Neural cell (in vitro differentiated cells): ENCODE measurements around the gene CRYGN. TPM values are rescaled to one million over a fixed set of nuclear protein-coding genes. Genes with fewer than 3 reads are reported as not detected.

Experiments used
- H2AFZ ChIP-seq: fragments of 200-600, 300-800 bp; sonication (generic), shearing (Covaris generic); 2 replicates; pipeline ENCODE4 v1.6.0; 2014; ENCODE audit warnings: low read depth, mild to moderate bottlenecking, antibody characterized with exemption, low read length, moderate library complexity
- H3F3A ChIP-seq: fragments of 200-600 bp; shearing (Covaris generic); 2 replicates; pipeline ENCODE4 v1.6.1; 2016; ENCODE audit warnings: mild to moderate bottlenecking, moderate library complexity, mixed read lengths, antibody characterized with exemption, low read length; ENCODE audit not compliant: insufficient read depth, poor library complexity, severe bottlenecking
- H3K27ac ChIP-seq: fragments of 200-600, 300-800 bp; sonication (generic), shearing (Covaris generic); 2 replicates; pipeline ENCODE4 v1.5.1; 2014; ENCODE audit warnings: mild to moderate bottlenecking, low read length, moderate library complexity
- H3K27me3 ChIP-seq: fragments of 300-800, 200-600 bp; sonication (generic), shearing (Covaris generic); 2 replicates; pipeline ENCODE4 v1.6.0; 2014; ENCODE audit warnings: mild to moderate bottlenecking, low read depth, low read length, moderate library complexity; ENCODE audit not compliant: insufficient read depth
- H3K36me3 ChIP-seq: fragments of 300-800, 200-600 bp; sonication (generic), shearing (Covaris generic); 2 replicates; pipeline ENCODE4 v1.5.1; 2014; ENCODE audit warnings: mild to moderate bottlenecking, antibody characterized with exemption, low read length, moderate library complexity; ENCODE audit not compliant: insufficient read depth
- H3K4me2 ChIP-seq: fragments of 300-800, 200-600 bp; sonication (generic), shearing (Covaris generic); 2 replicates; pipeline ENCODE4 v1.6.0; 2014; ENCODE audit warnings: mild to moderate bottlenecking, low read length
- H3K4me3 ChIP-seq: fragments of 300-800, 200-600 bp; sonication (generic), shearing (Covaris generic); 2 replicates; pipeline ENCODE4 v1.5.1; 2014; ENCODE audit warnings: mild to moderate bottlenecking, low read length, moderate library complexity
- H3K79me2 ChIP-seq: fragments of 200-600 bp; shearing (Covaris generic); replicated peaks from 2 replicates; pipeline ENCODE4 v1.6.0; 2014; ENCODE audit warnings: mild to moderate bottlenecking, low read length, moderate library complexity; ENCODE audit not compliant: insufficient read depth
- H3K9ac ChIP-seq: fragments of 300-800, 200-600 bp; sonication (generic), shearing (Covaris generic); 2 replicates; pipeline ENCODE4 v1.6.1; 2016; ENCODE audit warnings: mild to moderate bottlenecking, low read length, mixed read lengths
- H3K9me2 ChIP-seq: fragments of 200-600 bp; shearing (Covaris generic); 2 replicates; pipeline ENCODE4 v1.6.1; 2016; ENCODE audit warnings: mild to moderate bottlenecking, low read length, mixed read lengths; ENCODE audit not compliant: insufficient read depth
- H3K9me3 ChIP-seq: fragments of 200-600, 300-800 bp; sonication (generic), shearing (Covaris generic); 2 replicates; pipeline ENCODE4 v1.6.1; 2016; ENCODE audit warnings: mild to moderate bottlenecking, mixed run types, low read length, moderate library complexity, mixed read lengths
- H4K20me1 ChIP-seq: fragments of 200-600 bp; shearing (Covaris generic); 2 replicates; pipeline ENCODE4 v1.6.1; 2016; ENCODE audit warnings: mild to moderate bottlenecking, mixed run types; ENCODE audit not compliant: insufficient read depth
- CTCF ChIP-seq: fragments of 450-650 bp; IDR thresholded peaks from 2 replicates; pipeline ENCODE4 v1.5.1; 2014; ENCODE audit warnings: antibody characterized with exemption, mild to moderate bottlenecking, moderate library complexity; ENCODE audit not compliant: poor library complexity, severe bottlenecking
- EP300 ChIP-seq: fragments of 450-650 bp; conservative IDR thresholded peaks from 2 replicates; pipeline ENCODE4 v1.6.1; 2014; ENCODE audit warnings: antibody characterized with exemption, mild to moderate bottlenecking, moderate library complexity; ENCODE audit not compliant: poor library complexity, severe bottlenecking
- EZH2 ChIP-seq: fragments of 200-600, 300-800 bp; shearing (Covaris generic), sonication (generic); IDR thresholded peaks from 2 replicates; pipeline ENCODE4 v1.6.1; 2014; ENCODE audit warnings: antibody characterized with exemption, low read length, borderline replicate concordance, mild to moderate bottlenecking; ENCODE audit not compliant: insufficient read depth, poor library complexity, severe bottlenecking
- MXI1 ChIP-seq: fragments of 450-650 bp; conservative IDR thresholded peaks from 2 replicates; pipeline ENCODE4 v1.6.1; 2014; ENCODE audit warnings: antibody characterized with exemption, mild to moderate bottlenecking; ENCODE audit not compliant: poor library complexity, severe bottlenecking
- POLR2AphosphoS5 ChIP-seq: IDR thresholded peaks from 2 replicates; pipeline ENCODE4 v1.6.1; 2012
- RAD21 ChIP-seq: fragments of 450-650 bp; conservative IDR thresholded peaks from 2 replicates; pipeline ENCODE4 v1.6.1; 2014; ENCODE audit warnings: antibody characterized with exemption, mild to moderate bottlenecking, moderate library complexity
- REST ChIP-seq: IDR thresholded peaks from 2 replicates; pipeline ENCODE4 v1.6.1; 2012; ENCODE audit warnings: borderline replicate concordance
- SMC3 ChIP-seq: fragments of 450-650 bp; conservative IDR thresholded peaks from 2 replicates; pipeline ENCODE4 v1.6.1; 2014; ENCODE audit warnings: antibody characterized with exemption, mild to moderate bottlenecking, moderate library complexity; ENCODE audit not compliant: poor library complexity
- TAF1 ChIP-seq: IDR thresholded peaks from 2 replicates; pipeline ENCODE4 v1.6.1; 2012; ENCODE audit warnings: low read depth
- polyA plus RNA-seq: library from polyadenylated mRNA; depleted of rRNA; stranded (reverse); fragments of >200 nt; gene quantifications from 2 replicates; pipeline ENCODE4 v1.2.3, GENCODE V29; 2014

The CRYGN gene
- polyA plus RNA-seq, 1 donor from 2014 or later: not detected

GRCh38 chr7:151396328-151396970 lies 43.5 kb downstream of the CRYGN start:
- Histone ChIP-seq H2AFZ (no peak overlapping the region), H3K9me3 (no peaks in the 10 kb centered on the region), H3K27ac (no peak overlapping the region), H3K27me3 (no peaks in the 10 kb centered on the region), H3F3A (no peaks in the 10 kb centered on the region), H3K4me2 (no peak overlapping the region), H3K9ac (no peak overlapping the region), H3K36me3 (peaks cover 5% of the 10 kb centered on the region), H3K4me3 (no peak overlapping the region), H4K20me1 (no peaks in the 10 kb centered on the region), H3K9me2 (no peaks in the 10 kb centered on the region), H3K79me2 (no peaks in the 10 kb centered on the region)
- no peak for TF ChIP-seq RAD21
- no peak for TF ChIP-seq EP300
- no peak for TF ChIP-seq CTCF
- no peak for TF ChIP-seq POLR2AphosphoS5

- Histone ChIP-seq H3K4me2 (no peak overlapping the region), H3K79me2 (no peaks in the 10 kb centered on the region), H3F3A (no peaks in the 10 kb centered on the region), H3K27me3 (no peaks in the 10 kb centered on the region), H3K36me3 (peaks cover 5% of the 10 kb centered on the region), H3K27ac (no peak overlapping the region), H3K4me3 (no peak overlapping the region), H4K20me1 (no peaks in the 10 kb centered on the region), H3K9ac (no peak overlapping the region), H3K9me3 (no peaks in the 10 kb centered on the region), H2AFZ (no peak overlapping the region), H3K9me2 (no peaks in the 10 kb centered on the region)
- TF ChIP-seq MXI1 (no peak), EP300 (no peak), CTCF (no peak), TAF1 (no peak), EZH2 (no peak), POLR2AphosphoS5 (no peak), REST (no peak), SMC3 (no peak), RAD21 (no peak)
Measured at GRCh38 chr7:151395036-151395367, 44.9 kb downstream of the CRYGN start.
